Keratinocyte (primary cell): Measurements from ENCODE around the gene HSDL1.

ENCODE experiments used
- EZH2 ChIP-seq: IDR thresholded peaks from one replicate; pipeline ENCODE4 v1.6.1; 2012; ENCODE audit warnings: inconsistent platforms, mild to moderate bottlenecking, low read length, moderate library complexity
- TF ChIP-seq, protein P1 (sequence below), 3 experiments: IDR thresholded peaks in 1 of 3; conservative IDR thresholded peaks in 1 of 3; optimal IDR thresholded peaks in 1 of 3; 2 replicates in 2 of 3; 3 replicates in 1 of 3; pipeline versions ENCODE3 to v1.5.1; 2011; ENCODE audit warnings: low read length in 3 of 3, mild to moderate bottlenecking in 3 of 3, moderate library complexity in 2 of 3, control low read depth in 1 of 3, inconsistent platforms in 1 of 3; ENCODE audit not compliant: insufficient read depth in 2 of 3; ENCODE audit errors: extremely low read depth in 1 of 3

- TF ChIP-seq, protein P1, sequence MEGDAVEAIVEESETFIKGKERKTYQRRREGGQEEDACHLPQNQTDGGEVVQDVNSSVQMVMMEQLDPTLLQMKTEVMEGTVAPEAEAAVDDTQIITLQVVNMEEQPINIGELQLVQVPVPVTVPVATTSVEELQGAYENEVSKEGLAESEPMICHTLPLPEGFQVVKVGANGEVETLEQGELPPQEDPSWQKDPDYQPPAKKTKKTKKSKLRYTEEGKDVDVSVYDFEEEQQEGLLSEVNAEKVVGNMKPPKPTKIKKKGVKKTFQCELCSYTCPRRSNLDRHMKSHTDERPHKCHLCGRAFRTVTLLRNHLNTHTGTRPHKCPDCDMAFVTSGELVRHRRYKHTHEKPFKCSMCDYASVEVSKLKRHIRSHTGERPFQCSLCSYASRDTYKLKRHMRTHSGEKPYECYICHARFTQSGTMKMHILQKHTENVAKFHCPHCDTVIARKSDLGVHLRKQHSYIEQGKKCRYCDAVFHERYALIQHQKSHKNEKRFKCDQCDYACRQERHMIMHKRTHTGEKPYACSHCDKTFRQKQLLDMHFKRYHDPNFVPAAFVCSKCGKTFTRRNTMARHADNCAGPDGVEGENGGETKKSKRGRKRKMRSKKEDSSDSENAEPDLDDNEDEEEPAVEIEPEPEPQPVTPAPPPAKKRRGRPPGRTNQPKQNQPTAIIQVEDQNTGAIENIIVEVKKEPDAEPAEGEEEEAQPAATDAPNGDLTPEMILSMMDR (optimal IDR thresholded peaks at IDR 0.05 in 1 of 3, IDR thresholded peaks at IDR 0.05 in 1 of 3, conservative IDR thresholded peaks at IDR 0.05 in 1 of 3; ENCODE audit: extremely low read depth in 1 of 3, insufficient read depth in 2 of 3, low read length in 3 of 3): no peak
- TF ChIP-seq EZH2: no peak
Observed at GRCh38 chr16:84159800-84160199, 14.8 kb upstream of the HSDL1 start.
